Endothelial cell of umbilical vein (primary cell): ENCODE measurements around the gene GGA3.

Experiments used
- EZH2 ChIP-seq: IDR thresholded peaks from 2 replicates; pipeline ENCODE4 v1.6.1; 2012; ENCODE audit warnings: borderline replicate concordance, low read depth, mild to moderate bottlenecking, moderate library complexity, low read length, inconsistent platforms; ENCODE audit not compliant: severe bottlenecking
- FOS ChIP-seq: IDR thresholded peaks from 2 replicates; pipeline ENCODE4 v1.6.1; 2011; ENCODE audit warnings: mild to moderate bottlenecking, low read length, moderate library complexity, borderline replicate concordance; ENCODE audit not compliant: insufficient read depth
- POLR2A ChIP-seq: IDR thresholded peaks from 2 replicates; pipeline ENCODE4 v1.6.1; 2012; ENCODE audit warnings: low read depth, mild to moderate bottlenecking, control low read depth, low read length
- POLR2AphosphoS5 ChIP-seq: IDR thresholded peaks from 2 replicates; pipeline ENCODE4 v1.6.1; 2012; ENCODE audit warnings: low read depth, mild to moderate bottlenecking, control low read depth, low read length, moderate library complexity; ENCODE audit not compliant: insufficient read depth
- TF ChIP-seq, protein P1 (sequence below), 2 donors: IDR thresholded peaks; 1 replicate in 1 of 2; 2 replicates in 1 of 2; pipeline ENCODE4 v1.5.1; 2011; ENCODE audit warnings: low read length in 2 of 2, mild to moderate bottlenecking in 2 of 2, moderate library complexity in 2 of 2, control low read depth in 1 of 2, inconsistent platforms in 1 of 2, low read depth in 1 of 2; ENCODE audit not compliant: insufficient read depth in 1 of 2; ENCODE audit errors: extremely low read depth in 1 of 2

DNA sequence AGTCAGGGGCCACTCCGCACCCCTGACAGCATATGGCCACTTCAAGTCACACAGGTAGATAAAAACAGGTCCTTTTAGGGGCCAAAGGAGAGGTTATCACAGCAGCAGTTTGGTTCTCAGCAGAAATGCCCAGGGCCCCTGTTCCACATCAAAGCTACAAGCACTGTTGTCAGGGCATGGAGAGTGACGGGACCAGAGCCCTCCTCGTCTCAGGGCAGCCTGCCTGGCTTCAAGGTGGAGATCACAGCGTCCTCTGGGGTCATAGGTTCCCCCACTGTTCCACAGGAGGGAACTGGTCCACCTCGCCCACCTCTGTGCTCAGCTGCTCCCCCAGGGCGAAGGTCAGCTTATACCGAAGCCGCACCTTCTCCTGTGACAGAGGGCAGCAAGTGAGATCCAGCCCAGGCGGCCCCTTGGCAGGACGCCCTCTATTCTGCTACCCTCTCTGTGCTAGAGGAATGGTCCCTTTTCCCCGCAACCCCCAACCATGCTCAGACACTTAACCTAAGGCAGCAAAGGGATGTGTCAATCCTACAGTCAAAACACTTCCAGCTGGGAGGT, 23.3 kb downstream of the GGA3 start:
- TF ChIP-seq EZH2, result no peak
- TF ChIP-seq FOS, result no peak
- TF ChIP-seq POLR2AphosphoS5, result no peak
- no peak for TF ChIP-seq POLR2A
- TF ChIP-seq, protein P1, sequence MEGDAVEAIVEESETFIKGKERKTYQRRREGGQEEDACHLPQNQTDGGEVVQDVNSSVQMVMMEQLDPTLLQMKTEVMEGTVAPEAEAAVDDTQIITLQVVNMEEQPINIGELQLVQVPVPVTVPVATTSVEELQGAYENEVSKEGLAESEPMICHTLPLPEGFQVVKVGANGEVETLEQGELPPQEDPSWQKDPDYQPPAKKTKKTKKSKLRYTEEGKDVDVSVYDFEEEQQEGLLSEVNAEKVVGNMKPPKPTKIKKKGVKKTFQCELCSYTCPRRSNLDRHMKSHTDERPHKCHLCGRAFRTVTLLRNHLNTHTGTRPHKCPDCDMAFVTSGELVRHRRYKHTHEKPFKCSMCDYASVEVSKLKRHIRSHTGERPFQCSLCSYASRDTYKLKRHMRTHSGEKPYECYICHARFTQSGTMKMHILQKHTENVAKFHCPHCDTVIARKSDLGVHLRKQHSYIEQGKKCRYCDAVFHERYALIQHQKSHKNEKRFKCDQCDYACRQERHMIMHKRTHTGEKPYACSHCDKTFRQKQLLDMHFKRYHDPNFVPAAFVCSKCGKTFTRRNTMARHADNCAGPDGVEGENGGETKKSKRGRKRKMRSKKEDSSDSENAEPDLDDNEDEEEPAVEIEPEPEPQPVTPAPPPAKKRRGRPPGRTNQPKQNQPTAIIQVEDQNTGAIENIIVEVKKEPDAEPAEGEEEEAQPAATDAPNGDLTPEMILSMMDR (IDR thresholded peaks at IDR 0.05; ENCODE audit: extremely low read depth in 1 of 2, insufficient read depth in 1 of 2, low read depth in 1 of 2, low read length in 2 of 2), result no peak
